Esophagus muscularis mucosa (tissue), 4 donors: Measurements from ENCODE around the gene DHDDS. TPM values are rescaled to one million over a fixed set of nuclear protein-coding genes. Genes with fewer than 3 reads are reported as not detected.
A peak's percentile ranks its signal among the peaks of the same experiment; 100 is the strongest.

Source experiments
- DNase-seq: peaks from one replicate; pipeline ENCODE4 v3.0.0-alpha.2; 2017; ENCODE audit errors: extremely low spot score
- H3K27ac ChIP-seq, 4 donors: fragments of 200-600 bp; sonication (generic); replicated peaks in 1 of 4; 1 replicate in 3 of 4; 2 replicates in 1 of 4; pipeline ENCODE4 v1.5.1; 2016 to 2019; ENCODE audit warnings: mild to moderate bottlenecking in 1 of 4
- H3K27me3 ChIP-seq, 4 donors: fragments of 200-600 bp; sonication (generic); one replicate each; pipeline versions ENCODE4 v1.5.1 to v1.6.0; 2016 to 2019
- H3K36me3 ChIP-seq, 4 donors: fragments of 200-600 bp; sonication (generic); one replicate each; pipeline ENCODE4 v1.5.1; 2016 to 2019
- H3K4me1 ChIP-seq, 4 donors: fragments of 200-600 bp; sonication (generic); one replicate each; pipeline ENCODE4 v1.5.1; 2016 to 2019
- H3K4me3 ChIP-seq, 4 donors: fragments of 200-600 bp; sonication (generic); 1 replicate in 2 of 4; 2 replicates in 2 of 4; pipeline ENCODE4 v1.5.1; 2016 to 2019; ENCODE audit warnings: mild to moderate bottlenecking in 4 of 4, moderate library complexity in 1 of 4
- H3K9me3 ChIP-seq, 4 donors: fragments of 200-600 bp; sonication (generic); 1 replicate in 3 of 4; 2 replicates in 1 of 4; pipeline ENCODE4 v1.5.1; 2016 to 2019
- CTCF ChIP-seq, 3 experiments: fragments of 200-600 bp in 2 of 3; fragments of 450-650 bp in 1 of 3; sonication (generic) in 2 of 3; IDR thresholded peaks; one replicate each; pipeline ENCODE4 v1.5.1; 2017 to 2019; ENCODE audit warnings: antibody characterized with exemption in 3 of 3, mild to moderate bottlenecking in 2 of 3, moderate library complexity in 1 of 3
- EP300 ChIP-seq: sonication (generic); formaldehyde crosslinking; IDR thresholded peaks from one replicate; pipeline ENCODE4 v1.6.1; 2017; ENCODE audit warnings: antibody characterized with exemption
- POLR2A ChIP-seq: fragments of 450-650 bp; IDR thresholded peaks from one replicate; pipeline ENCODE4 v1.6.1; 2017; ENCODE audit warnings: antibody characterized with exemption, moderate library complexity, mild to moderate bottlenecking, low read depth
- POLR2AphosphoS5 ChIP-seq, 2 donors: sonication (generic); formaldehyde crosslinking; IDR thresholded peaks; one replicate each; pipeline ENCODE4 v1.6.1; 2017; ENCODE audit warnings: antibody characterized with exemption in 2 of 2
- WGBS: methylation state at CpG from one replicate; pipeline ENCODE4 v1.1.5; 2018; 5-methylcytosine and 5-hydroxymethylcytosine counted together
- intact Hi-C: fragments of 100-400 bp; cut with DNase I; formaldehyde crosslinking; loops from one replicate; pipeline ENCODE4 v1.15.1; 2023
- total RNA-seq, 4 donors: library from RNA; depleted of rRNA; stranded (reverse); fragments of >200 nt; gene quantifications; one replicate each; pipeline versions ENCODE4 v1.1.0 to v1.2.1, GENCODE V29; 2016

Gene DHDDS
- total RNA-seq, 4 donors from 2014 or later, result 28.7 to 38.9 (median 30.4) TPM

DNA sequence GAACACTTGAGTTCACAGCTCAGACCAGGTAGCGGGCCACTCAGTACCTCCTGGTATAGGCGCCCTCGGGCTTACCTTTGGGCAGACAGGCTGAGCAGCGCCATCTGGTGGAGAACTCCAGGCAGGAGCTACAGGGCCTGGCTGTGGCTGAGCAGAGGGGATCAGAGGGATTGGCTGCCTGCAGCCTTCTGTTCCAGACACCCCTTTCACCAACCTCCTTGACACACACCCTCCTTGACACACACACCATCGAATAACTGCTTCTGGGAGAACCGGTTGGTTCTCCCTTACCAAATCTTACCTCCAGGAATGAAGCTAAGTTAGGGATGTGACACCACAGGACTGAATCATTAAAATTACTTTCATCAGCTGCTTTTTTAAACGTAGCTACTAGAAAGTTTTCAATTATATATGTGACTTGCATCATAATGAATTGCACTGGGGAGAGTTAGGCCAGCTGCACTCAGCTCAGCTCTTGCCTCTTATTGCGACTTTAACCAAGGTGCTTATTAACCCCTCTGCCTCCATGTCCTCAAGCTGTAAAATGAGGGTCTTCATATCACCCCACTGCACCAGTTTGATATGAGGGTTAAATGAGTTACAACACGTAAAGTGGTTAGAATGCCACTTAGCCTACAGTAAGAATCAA lies 14.9 kb upstream of the DHDDS start:
- Histone ChIP-seq H3K27ac (no peak overlapping the region), H3K4me1 (no peaks in the 10 kb centered on the region), H3K4me3 (no peak overlapping the region), H3K27me3 (peaks cover 0 to 68% (median 15%) of the 10 kb centered on the region in 4 donors), H3K36me3 (no peaks in the 10 kb centered on the region), H3K9me3 (no peaks in the 10 kb centered on the region)
- TF ChIP-seq CTCF (IDR thresholded peaks at IDR 0.05), result peak; percentile 46 to 80 (median 68)
- no peak for TF ChIP-seq POLR2AphosphoS5 (IDR thresholded peaks at IDR 0.05)
- no peak for TF ChIP-seq EP300
- intact Hi-C loops, result no loop called here
- 27% methylated on average over 8 of the region's 9 CpGs for WGBS
- no peak for DNase-seq

DNA sequence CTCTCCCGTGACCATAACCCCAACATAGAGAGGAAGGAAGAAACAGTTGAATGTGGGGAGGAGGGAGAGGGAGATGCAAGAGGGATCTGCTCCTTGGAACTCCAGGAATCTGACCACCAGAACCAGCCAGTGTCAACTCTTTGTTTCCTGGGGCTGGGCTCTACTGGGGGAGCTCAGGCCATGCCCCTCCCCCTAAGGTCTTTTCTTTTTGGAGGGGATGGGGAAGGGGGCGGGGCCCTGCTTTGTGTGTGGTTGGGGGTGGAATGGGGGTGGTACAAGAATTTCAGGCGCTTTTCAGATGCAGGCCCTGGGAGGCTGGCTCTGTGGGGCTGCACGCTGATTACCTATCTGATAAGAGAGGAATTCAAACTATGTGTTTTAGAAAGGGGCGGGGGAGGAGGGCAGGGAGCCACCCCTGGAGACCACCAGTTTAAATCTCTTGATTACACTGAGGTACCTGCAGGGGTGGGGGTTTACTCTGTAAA lies 13.2 kb upstream of the DHDDS start:
- Histone ChIP-seq H3K4me1 (no peaks in the 10 kb centered on the region), H3K36me3 (no peaks in the 10 kb centered on the region), H3K9me3 (no peaks in the 10 kb centered on the region), H3K4me3 (no peak overlapping the region), H3K27me3 (peaks cover 0 to 63% (median 5%) of the 10 kb centered on the region in 4 donors), H3K27ac (no peak overlapping the region)
- intact Hi-C loops, result no loop called here
- TF ChIP-seq POLR2A (no peak), CTCF (IDR thresholded peaks at IDR 0.05) (no peak), POLR2AphosphoS5 (IDR thresholded peaks at IDR 0.05) (no peak), EP300 (no peak)
- DNase-seq, result no peak
- WGBS, result 33% methylated on average over 5 of the region's 5 CpGs

DNA sequence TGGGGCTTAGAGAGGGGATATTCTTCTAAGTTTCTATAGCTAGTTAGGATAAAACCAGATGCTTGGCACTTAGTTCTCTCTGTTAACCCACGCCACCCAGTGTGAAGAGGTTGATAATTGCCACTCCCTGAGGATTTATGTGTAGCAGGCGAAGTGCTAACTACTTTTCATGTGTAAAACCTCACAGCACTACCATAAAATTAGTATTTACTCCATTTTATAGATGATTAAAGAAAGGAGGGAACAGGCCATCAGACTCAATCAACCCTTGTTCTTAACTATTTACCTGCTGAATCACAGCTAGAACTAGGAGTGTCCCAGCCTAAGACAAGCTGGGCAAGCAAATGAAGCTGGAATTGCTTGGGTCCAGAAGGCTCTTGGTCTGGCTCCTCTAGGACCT lies 12.6 kb upstream of the DHDDS start:
- DNase-seq, result no peak
- H3K27ac ChIP-seq, result no peak overlapping the region
- no peaks in the 10 kb centered on the region for H3K36me3 ChIP-seq
- intact Hi-C loops, result no loop called here
- H3K9me3 ChIP-seq, result no peaks in the 10 kb centered on the region
- WGBS, result 85% methylated on average over 2 of the region's 2 CpGs
- H3K4me1 ChIP-seq, result no peaks in the 10 kb centered on the region
- TF ChIP-seq CTCF (IDR thresholded peaks at IDR 0.05) (no peak), EP300 (no peak), POLR2AphosphoS5 (IDR thresholded peaks at IDR 0.05) (no peak), POLR2A (no peak)
- H3K27me3 ChIP-seq, result peaks cover 0 to 63% (median 2%) of the 10 kb centered on the region in 4 donors
- no peak overlapping the region for H3K4me3 ChIP-seq

- H3K36me3 ChIP-seq, result peaks cover 0 to 8% (median 4%) of the 10 kb centered on the region in 4 donors
- peaks cover 20 to 30% (median 28%) of the 10 kb centered on the region in 4 donors for H3K4me1 ChIP-seq
- no peaks in the 10 kb centered on the region for H3K9me3 ChIP-seq
- H3K4me3 ChIP-seq, result no peak overlapping the region
- intact Hi-C loops, result no loop called here
- no peak for TF ChIP-seq POLR2AphosphoS5 (IDR thresholded peaks at IDR 0.05)
- TF ChIP-seq CTCF (IDR thresholded peaks at IDR 0.05), result no peak
- TF ChIP-seq EP300, result no peak
- TF ChIP-seq POLR2A, result no peak
- no peak for DNase-seq
- H3K27ac ChIP-seq, result no peak overlapping the region
- H3K27me3 ChIP-seq, result peaks cover 0 to 22% (median 0%) of the 10 kb centered on the region in 4 donors
- 68% methylated on average over 2 of the region's 2 CpGs for WGBS
Observed at GRCh38 chr1:26429721-26430120, 2.4 kb upstream of the DHDDS start.
